Right lobe of liver (tissue), 4 donors: ENCODE data around the gene GALNTL6.

Source experiments
- POLR2A ChIP-seq: fragments of 450-650 bp; IDR thresholded peaks from one replicate; pipeline ENCODE4 v1.6.1; 2017; ENCODE audit warnings: antibody characterized with exemption, mild to moderate bottlenecking
- TF ChIP-seq, protein P1 (sequence below), 4 donors: fragments of 200-600 bp in 3 of 4; fragments of 450-650 bp in 1 of 4; IDR thresholded peaks; one replicate each; pipeline versions ENCODE4 v1.5.1 to v1.8.0; 2016 to 2022; ENCODE audit warnings: antibody characterized with exemption in 4 of 4, mild to moderate bottlenecking in 2 of 4
- donor health status: DM: no; HTN: no; CAD: no.
- donor health status: DM: no; HTN: no; CAD: no.
- donor health status: DM: no; HTN: yes; CAD: no.

DNA sequence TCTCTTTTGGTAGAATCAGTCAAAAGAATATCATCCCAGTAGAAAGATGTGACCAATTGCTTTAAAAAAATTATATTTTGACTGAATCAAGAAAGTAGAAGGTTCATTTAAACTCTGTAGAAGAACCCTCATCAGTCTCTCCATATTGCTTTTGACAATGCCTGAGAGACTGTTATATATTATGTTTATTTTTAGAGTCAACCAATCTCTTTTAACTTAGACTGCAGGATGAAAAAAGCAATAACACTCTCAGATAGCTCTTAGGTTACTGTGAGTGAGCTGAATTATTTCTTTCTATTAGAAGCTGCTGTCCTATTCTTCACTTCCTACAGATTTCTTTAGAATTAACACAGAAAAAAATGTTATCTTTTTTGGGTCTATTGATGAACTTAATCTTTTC lies 38.1 kb downstream of the GALNTL6 start:
- no peak for TF ChIP-seq POLR2A
- TF ChIP-seq, protein P1, sequence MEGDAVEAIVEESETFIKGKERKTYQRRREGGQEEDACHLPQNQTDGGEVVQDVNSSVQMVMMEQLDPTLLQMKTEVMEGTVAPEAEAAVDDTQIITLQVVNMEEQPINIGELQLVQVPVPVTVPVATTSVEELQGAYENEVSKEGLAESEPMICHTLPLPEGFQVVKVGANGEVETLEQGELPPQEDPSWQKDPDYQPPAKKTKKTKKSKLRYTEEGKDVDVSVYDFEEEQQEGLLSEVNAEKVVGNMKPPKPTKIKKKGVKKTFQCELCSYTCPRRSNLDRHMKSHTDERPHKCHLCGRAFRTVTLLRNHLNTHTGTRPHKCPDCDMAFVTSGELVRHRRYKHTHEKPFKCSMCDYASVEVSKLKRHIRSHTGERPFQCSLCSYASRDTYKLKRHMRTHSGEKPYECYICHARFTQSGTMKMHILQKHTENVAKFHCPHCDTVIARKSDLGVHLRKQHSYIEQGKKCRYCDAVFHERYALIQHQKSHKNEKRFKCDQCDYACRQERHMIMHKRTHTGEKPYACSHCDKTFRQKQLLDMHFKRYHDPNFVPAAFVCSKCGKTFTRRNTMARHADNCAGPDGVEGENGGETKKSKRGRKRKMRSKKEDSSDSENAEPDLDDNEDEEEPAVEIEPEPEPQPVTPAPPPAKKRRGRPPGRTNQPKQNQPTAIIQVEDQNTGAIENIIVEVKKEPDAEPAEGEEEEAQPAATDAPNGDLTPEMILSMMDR (IDR thresholded peaks at IDR 0.05): no peak
